ENCODE measurements around the gene CMTR1.
A peak's percentile ranks its signal among the peaks of the same experiment; 100 is the strongest.

CMTR1 gene

DNA sequence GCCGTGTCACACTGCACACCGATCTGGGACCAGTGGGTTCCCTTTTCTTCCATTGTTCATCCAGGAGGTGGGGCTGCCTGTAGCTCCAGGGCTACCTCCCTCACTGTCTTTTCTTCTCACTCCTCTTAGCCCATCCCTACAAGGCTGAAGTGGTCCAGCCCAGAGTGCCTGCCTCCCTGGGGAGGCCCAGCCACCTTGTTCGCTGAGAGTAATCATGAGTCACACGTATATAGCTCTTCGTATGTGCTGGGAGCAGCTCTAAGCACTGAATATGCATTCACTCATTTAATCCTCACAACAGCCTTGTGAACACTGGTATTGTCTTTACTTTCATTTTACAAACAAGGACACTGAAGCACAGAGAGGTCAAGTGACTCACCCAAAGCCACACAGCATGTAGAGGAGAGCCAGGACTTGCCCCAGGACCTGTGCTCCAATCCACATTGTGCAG is 81.3 kb downstream of the CMTR1 start:
- peak; percentile 41 for DNase-seq (ENCODE audit: low read depth)

DNA sequence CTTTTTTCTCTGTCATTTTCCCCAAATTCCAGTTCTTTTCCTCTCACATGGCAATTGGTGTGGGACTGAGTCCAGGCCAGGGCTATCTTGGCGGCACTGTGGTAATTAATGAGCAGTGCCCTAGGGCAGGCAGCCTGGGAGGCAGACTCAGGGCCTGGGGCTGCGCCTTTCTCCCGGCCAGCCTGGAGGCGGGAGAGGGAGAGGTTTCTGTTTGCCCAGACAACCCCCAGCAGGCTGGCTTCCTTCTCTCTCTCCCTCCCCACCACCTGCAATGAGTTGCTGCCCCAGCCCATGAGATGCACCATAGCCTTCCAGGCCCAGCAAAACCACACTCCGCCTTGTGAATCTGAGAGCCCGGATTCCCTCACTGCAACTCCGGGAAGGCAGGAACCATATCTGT is 81.8 kb downstream of the CMTR1 start:
- DNase-seq (ENCODE audit: low read depth): no peak

DNA sequence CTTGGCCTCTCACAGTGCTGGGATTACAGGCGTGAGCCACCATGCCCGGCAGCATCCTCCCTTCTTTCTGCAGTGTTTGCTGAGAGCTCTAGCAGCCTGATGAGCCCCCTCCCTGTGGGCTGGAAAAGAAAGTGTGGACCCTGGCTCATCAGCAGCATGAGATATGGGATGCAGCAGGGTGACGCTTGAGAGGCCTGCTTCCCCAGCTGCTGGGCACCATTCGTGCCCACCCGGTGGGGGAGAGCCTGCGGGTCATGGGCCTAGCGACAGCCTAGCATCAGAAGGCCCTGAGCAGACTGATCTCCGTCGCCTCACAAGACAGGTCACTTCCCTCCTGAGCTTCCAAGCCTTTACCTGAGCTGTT is 82.7 kb downstream of the CMTR1 start:
- no peak for DNase-seq (ENCODE audit: low read depth)

DNA sequence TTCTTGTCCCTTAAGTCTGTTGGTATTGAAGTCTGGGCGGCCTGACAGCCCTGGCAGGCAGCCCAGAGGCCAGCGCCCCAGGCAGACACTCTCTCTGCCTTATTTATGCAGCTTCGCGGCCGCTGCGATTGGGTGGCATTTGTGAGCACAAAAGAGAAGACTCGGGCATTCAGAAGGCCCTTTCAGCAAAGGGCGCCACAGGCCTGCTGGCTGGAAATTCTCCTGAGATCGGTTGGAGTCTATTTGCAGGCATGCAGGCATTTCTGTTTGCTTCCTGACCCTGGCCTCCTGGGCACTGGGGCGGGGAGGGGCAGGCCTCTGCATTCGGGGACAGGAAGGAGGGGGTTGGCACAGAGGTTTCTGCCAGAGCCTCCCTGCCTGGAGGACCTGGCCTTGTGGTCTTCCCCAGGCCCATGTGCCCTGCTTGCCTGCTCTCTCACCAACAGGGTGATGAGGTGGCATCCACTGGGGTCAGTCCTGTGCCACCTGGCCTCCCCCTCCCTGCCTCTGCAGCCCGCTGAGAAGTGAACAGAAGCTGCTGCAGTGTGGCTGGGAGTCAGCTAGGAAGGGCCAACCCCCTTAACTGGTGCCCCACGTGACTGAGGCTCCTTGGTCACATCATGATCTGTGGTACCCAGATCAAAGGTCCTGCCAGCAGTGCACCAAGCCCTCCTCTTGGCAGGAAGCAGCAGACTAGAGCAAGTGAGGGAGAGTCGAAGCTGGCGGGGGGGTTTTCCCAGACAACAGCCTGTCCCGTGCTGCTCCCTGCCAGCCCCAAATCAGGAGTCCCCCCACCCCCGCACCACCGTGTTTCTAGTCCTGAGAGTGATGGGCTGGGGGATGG is 83.3 kb downstream of the CMTR1 start:
- DNase-seq (ENCODE audit: low read depth): no peak

DNA sequence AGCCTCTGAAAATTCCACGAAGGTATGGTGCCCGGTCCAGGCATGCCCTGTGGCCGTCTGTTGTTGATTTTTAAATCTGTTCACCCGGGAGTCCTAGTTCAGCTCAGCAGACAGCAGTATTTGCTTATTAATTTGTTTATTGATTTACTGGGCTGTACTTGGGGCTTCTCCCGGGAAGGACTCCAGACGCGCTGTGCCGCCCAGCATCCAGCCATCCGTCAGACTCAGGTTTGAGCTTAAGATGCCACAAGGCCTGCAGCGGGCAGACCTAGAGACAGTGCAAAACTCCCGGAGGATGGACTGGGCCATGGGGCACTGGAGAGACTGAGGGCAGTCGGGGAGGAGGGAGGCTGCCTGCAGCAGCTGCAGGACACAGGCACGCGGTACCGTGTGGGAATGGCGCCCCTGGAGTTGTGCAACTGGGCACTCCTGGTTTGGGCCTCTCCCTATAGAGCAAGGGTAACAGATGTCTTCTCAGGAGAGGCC is 83.9 kb downstream of the CMTR1 start:
- peak; percentile 16 for DNase-seq (ENCODE audit: low read depth)

DNA sequence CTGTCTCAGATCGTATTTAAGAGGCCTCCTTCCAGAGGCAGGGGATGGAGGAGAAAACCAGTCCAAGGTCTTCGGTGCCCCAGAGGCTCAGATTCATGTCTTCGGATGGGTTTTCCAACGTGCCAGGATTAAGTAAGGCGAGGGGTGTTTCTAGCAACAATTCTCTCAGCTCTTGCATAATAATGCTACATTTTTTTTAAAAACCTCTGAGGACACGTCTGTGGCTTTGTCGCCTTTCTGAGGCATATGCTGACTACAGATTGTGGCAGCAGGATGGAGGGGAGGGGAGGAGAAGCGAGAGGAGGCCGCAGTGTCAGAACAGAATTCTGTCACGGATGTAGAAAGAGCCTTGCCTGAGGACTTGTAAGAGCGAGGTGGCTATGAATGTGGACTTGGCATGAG is 84.4 kb downstream of the CMTR1 start:
- DNase-seq (ENCODE audit: low read depth): no peak

DNA sequence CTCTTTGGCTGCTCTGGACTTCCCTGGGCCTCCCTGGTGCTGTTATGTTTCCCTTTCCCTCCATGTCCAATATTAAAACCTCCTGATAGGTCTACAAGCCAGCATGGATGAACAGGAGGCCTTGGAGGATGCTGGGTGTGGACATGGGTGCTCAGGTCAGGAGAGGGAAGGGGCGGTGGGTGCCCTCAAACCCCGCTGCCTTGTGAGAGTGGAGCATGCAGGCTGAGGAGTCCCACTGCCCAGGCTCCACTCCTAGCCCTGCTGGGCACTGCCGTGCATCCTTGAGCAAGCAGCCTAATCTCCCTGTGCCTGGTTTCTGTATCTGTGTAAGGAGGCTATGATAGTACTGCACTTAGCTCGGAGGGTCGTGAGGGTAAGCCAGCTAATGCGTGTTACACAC is 85.1 kb downstream of the CMTR1 start:
- no peak for DNase-seq (ENCODE audit: low read depth)

DNA sequence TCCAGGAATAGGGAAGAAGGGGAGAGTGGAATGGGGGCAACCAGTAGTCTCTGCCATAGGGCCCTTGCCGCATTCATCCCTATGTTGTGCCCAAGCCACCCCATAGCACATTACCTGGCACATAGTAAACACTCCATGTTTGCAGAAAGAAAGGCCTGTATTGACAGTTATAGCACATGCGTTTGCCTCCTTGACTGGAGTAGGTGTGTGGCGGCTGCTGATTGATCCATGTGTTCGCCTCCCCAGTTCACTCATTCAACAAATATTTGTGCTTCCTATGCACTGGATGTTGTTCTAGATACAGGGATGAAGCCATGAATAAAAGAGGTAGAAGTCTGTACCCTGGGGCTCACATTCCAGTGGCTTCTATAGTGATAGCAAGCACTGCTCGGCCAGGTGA is 86.4 kb downstream of the CMTR1 start:
- DNase-seq (ENCODE audit: low read depth): no peak

DNA sequence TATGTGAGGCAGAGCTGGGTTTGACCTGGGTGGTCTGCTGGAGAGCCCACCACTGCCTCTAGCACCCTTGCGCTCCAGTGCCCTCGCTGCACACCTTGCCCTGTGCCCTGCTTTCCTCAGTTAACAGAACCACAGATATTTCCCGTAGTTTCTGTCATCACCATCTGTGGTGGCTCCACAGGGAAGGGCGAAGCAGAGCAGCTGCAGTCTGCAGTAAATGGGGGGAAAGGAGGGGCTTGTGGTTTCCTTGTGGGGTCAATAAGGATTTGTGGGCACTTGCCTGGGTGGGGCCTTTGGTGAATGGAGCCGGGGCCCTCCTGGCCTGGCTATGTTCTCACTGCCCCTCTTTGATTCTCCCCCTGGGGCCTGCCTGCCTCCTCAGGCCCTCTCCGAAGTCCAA is 87.9 kb downstream of the CMTR1 start:
- DNase-seq (ENCODE audit: low read depth): no peak

DNA sequence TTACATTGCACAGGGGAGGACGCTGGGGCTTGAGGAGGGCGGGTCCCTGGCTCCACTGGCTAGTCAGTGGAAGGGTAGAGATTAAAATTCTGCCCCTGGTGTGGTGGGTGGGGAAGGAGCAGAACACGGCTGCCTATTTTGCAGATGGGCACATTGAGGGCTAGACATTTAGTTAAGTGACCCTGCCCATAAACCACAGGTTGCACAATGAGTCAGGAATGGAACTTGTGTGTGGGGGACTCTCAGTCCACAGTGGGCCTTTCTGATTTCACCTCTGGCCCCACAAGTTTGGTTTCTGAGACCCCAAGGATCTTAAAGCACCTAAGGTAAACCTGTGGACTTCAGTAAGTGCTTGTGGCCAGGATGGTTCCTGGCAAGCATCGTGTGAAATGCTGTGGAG is 88.7 kb downstream of the CMTR1 start:
- DNase-seq (ENCODE audit: low read depth): no peak

DNA sequence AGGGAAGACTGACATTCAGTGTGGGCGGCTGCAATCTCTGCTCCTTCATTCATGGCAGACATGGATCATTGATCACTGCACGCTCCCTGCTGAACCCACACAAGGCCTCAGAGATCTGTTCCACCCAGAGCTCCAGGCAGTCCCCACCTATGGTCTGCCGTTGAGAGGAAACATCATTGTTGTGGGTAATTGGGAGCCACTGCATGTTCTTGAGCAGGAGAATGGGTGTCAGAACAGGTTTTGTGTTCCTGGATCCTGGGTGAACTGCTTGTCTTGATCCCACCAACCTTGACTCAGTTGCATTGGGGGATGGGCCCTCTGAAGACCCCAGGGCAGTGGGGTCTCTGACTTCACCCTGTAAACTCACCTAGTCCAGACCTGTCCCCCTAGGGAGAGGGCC is 89.8 kb downstream of the CMTR1 start:
- no peak for DNase-seq (ENCODE audit: low read depth)

DNA sequence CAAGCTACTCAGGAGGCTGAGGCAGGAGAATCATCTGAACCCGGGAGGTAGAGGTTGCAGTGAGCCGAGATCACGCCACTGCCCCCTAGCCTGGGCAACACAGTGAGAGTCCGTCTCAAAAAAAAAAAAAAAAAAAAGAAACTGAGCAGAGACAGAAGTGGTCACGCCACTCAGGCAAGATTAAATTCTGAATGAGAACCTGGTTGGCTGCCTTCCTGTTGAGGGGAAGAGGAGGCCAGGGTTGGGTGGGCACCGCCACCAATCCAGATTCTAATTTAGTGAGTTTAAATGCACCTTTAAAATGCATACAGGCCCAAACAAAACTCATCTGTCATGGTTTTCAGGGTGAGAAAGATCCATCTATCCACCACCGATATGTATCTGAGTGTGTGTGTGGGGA is 90.4 kb downstream of the CMTR1 start:
- DNase-seq (ENCODE audit: low read depth): no peak

DNA sequence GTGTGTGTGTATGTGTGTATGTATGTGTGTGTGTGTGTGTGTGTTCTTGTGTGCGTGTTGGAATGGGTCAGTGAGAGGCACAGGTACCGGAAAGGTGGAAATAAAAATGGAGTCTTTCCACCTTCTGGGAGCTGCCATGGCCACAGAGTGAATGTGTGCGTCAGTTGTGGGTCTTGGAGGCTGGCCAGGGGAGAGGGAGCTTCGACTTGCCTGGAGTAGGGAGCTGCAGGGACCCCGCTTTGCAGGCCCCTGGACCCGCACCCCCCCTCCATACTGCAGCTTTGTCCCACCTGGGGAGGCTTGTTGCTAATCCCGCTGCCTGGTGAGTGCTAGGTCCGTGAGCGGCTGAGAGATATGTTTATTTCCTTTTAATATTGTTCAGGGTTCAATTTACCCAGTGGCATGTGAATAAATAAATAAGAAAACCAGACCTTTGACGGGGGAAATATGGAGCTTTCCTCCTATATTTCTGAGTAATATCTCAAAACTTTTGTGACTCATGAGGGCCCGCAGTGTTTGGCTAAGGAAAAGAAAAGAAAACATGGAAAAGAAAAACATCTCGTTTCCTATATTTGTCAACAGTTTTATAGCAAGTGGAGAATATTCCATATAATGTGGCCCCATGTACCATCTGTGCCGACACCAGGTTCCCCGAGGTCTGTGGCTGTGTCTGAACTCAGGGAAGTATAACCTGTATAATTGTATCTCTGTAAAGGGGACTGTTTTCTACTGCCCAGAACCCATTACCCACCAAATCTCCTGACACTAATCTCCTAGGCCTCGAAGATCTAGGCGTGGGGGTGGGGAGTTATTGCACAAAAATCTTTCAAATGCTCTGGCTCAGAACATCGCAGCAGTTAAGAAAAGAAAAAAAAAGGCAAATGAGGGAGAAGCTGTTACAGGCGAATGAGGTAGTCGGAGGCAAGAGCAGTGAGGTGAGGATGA is 91.3 kb downstream of the CMTR1 start:
- DNase-seq (ENCODE audit: low read depth): no peak

DNA sequence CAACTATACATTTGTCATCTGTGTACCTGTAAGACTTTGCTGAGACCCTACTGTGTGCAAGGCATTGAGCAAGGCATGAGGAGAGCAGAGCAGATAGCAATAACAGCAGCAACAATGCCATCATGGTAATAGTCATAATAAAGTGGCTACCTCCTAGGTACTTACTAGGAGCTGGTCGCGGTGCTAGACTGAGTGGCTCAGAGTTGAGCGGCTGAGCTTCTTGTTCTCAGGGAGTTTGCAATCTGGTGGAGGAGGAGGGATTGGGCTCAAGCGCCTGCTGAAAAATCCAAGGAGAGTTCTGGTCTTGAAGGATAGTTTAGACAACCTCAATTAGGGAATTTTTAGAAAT is 91.9 kb downstream of the CMTR1 start:
- DNase-seq (ENCODE audit: low read depth): no peak

DNA sequence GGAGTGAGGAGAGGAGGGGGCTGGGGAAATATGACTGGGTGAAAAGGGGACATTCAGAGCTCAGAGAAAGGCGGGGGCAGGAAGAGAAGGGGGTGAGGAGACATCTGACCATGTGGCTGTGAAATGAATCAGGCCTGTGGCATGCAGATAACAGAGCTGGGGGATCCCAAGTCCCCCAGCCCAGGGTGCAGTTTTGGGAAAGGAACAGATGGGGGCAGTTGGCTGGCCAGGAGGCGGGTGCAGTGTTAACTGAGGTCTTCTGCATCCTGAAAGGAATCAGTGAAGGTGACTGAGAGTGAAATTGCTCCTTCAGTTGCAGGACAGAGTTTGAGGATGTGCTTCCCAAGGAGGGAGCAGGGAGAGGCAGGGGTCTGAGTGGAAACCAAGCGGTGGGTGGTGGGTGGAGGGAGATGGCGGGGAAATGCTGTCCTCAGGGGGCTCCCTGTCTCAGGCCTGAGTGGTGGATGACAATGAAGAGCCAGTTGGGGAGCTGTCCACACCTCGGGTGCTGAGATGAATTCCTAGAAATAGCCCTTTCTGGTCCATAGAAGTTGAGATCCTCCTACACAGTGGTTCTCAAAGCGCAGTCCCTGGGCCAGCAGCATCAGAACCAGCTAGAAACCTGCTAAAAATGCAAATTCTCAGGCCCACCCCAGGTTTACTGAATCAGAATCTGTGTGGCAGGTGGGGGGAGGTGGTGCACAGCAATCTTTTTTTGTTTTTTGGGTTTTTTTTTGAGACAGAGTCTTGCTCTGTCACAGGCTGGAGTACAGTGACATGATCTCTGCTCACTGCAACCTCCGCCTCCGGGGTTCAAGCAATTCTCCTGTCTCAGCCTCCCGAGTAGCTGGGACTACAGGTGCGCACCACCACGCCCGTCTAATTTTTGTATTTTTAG is 92.7 kb downstream of the CMTR1 start:
- DNase-seq (ENCODE audit: low read depth): peak; percentile 42

DNA sequence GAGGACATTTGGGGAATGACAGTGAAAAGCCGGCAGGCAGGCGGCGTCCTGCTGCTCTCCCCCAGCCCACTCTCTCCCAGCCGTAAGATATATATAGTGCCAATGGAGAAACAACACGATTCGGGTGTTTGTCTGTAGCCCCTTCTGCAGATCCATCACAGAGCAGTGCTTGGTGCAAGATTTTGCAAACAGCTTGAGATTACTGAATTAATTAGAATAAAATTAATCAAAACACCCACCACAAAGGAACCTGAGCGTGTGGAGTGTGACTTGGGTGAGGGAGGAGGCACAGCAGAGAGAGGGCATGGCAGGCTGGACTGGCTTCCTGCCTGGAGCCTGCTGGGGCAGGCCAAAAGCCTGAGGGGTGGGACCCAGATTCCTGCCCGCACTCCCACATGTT is 95.5 kb downstream of the CMTR1 start:
- DNase-seq (ENCODE audit: low read depth): no peak

DNA sequence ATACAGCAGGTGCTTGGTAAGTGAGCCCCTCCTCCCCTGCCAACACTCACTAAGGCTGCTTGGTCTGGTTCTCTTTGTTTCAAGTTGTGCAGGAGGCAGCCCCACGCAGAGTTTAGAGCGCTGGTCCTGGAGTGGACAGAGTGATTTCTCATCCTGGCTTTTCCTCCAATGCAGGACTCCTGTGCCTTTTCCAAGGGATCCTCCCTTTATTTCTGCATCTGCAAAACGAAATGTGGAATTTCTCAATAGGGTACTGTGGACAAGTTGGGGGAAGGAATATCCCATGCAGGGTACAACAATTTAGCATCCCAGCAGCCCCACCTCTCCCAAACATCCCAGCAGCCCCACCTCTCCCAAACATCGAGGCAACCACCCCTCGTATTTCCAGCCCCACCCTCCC is 97.3 kb downstream of the CMTR1 start:
- no peak for DNase-seq (ENCODE audit: low read depth)

DNA sequence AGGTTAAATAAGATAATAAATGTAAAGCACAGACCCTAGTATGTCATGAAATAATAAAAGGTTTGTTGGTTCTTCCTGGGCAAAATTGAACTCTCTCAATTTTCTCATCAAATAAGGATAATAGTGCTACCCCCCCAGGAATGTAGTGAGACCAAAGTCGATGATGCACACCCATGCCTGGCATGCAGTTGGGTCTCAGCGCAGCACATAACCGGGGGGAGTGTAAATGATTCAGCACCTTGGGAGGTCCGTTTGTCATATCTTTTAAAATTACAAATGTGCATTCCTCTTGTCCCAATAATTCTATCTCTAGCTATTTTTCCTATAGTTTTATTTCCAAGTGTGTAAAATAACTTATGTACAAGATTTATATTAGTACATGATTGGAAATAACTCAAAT is 98.0 kb downstream of the CMTR1 start:
- DNase-seq (ENCODE audit: low read depth): no peak
